ENCODE data around the gene FKBP1C.

The FKBP1C gene

GRCh38 chr6:63249875-63250482 lies 38.7 kb downstream of the FKBP1C start:
- DNase-seq (ENCODE audit: low read depth, low spot score) = no peak
- no peak overlapping the region for H3K4me3 ChIP-seq (ENCODE audit: low read length)

- H3K4me3 ChIP-seq (ENCODE audit: low read length) = no peak overlapping the region
- DNase-seq (ENCODE audit: low read depth, low spot score) = no peak
Observed at GRCh38 chr6:63259153-63259552, 47.9 kb downstream of the FKBP1C start.

GRCh38 chr6:63261820-63262219 lies 50.6 kb downstream of the FKBP1C start:
- no peak for DNase-seq (ENCODE audit: low read depth, low spot score)
- no peak overlapping the region for H3K4me3 ChIP-seq (ENCODE audit: low read length)

All from Jurkat, Clone E6-1 (cell line).